Neural cell (in vitro differentiated cells): ENCODE measurements around the gene PPP3R2. TPM values are rescaled to one million over a fixed set of nuclear protein-coding genes. Genes with fewer than 3 reads are reported as not detected.

Experiments
- H2AFZ ChIP-seq: fragments of 200-600, 300-800 bp; sonication (generic), shearing (Covaris generic); 2 replicates; pipeline ENCODE4 v1.6.0; 2014; ENCODE audit warnings: low read depth, mild to moderate bottlenecking, antibody characterized with exemption, low read length, moderate library complexity
- H3F3A ChIP-seq: fragments of 200-600 bp; shearing (Covaris generic); 2 replicates; pipeline ENCODE4 v1.6.1; 2016; ENCODE audit warnings: mild to moderate bottlenecking, moderate library complexity, mixed read lengths, antibody characterized with exemption, low read length; ENCODE audit not compliant: insufficient read depth, poor library complexity, severe bottlenecking
- H3K27ac ChIP-seq: fragments of 200-600, 300-800 bp; sonication (generic), shearing (Covaris generic); 2 replicates; pipeline ENCODE4 v1.5.1; 2014; ENCODE audit warnings: mild to moderate bottlenecking, low read length, moderate library complexity
- H3K27me3 ChIP-seq: fragments of 300-800, 200-600 bp; sonication (generic), shearing (Covaris generic); 2 replicates; pipeline ENCODE4 v1.6.0; 2014; ENCODE audit warnings: mild to moderate bottlenecking, low read depth, low read length, moderate library complexity; ENCODE audit not compliant: insufficient read depth
- H3K36me3 ChIP-seq: fragments of 300-800, 200-600 bp; sonication (generic), shearing (Covaris generic); 2 replicates; pipeline ENCODE4 v1.5.1; 2014; ENCODE audit warnings: mild to moderate bottlenecking, antibody characterized with exemption, low read length, moderate library complexity; ENCODE audit not compliant: insufficient read depth
- H3K4me2 ChIP-seq: fragments of 300-800, 200-600 bp; sonication (generic), shearing (Covaris generic); 2 replicates; pipeline ENCODE4 v1.6.0; 2014; ENCODE audit warnings: mild to moderate bottlenecking, low read length
- H3K4me3 ChIP-seq: fragments of 300-800, 200-600 bp; sonication (generic), shearing (Covaris generic); 2 replicates; pipeline ENCODE4 v1.5.1; 2014; ENCODE audit warnings: mild to moderate bottlenecking, low read length, moderate library complexity
- H3K79me2 ChIP-seq: fragments of 200-600 bp; shearing (Covaris generic); replicated peaks from 2 replicates; pipeline ENCODE4 v1.6.0; 2014; ENCODE audit warnings: mild to moderate bottlenecking, low read length, moderate library complexity; ENCODE audit not compliant: insufficient read depth
- H3K9ac ChIP-seq: fragments of 300-800, 200-600 bp; sonication (generic), shearing (Covaris generic); 2 replicates; pipeline ENCODE4 v1.6.1; 2016; ENCODE audit warnings: mild to moderate bottlenecking, low read length, mixed read lengths
- H3K9me2 ChIP-seq: fragments of 200-600 bp; shearing (Covaris generic); 2 replicates; pipeline ENCODE4 v1.6.1; 2016; ENCODE audit warnings: mild to moderate bottlenecking, low read length, mixed read lengths; ENCODE audit not compliant: insufficient read depth
- H3K9me3 ChIP-seq: fragments of 200-600, 300-800 bp; sonication (generic), shearing (Covaris generic); 2 replicates; pipeline ENCODE4 v1.6.1; 2016; ENCODE audit warnings: mild to moderate bottlenecking, mixed run types, low read length, moderate library complexity, mixed read lengths
- H4K20me1 ChIP-seq: fragments of 200-600 bp; shearing (Covaris generic); 2 replicates; pipeline ENCODE4 v1.6.1; 2016; ENCODE audit warnings: mild to moderate bottlenecking, mixed run types; ENCODE audit not compliant: insufficient read depth
- EP300 ChIP-seq: fragments of 450-650 bp; conservative IDR thresholded peaks from 2 replicates; pipeline ENCODE4 v1.6.1; 2014; ENCODE audit warnings: antibody characterized with exemption, mild to moderate bottlenecking, moderate library complexity; ENCODE audit not compliant: poor library complexity, severe bottlenecking
- EZH2 ChIP-seq: fragments of 200-600, 300-800 bp; shearing (Covaris generic), sonication (generic); IDR thresholded peaks from 2 replicates; pipeline ENCODE4 v1.6.1; 2014; ENCODE audit warnings: antibody characterized with exemption, low read length, borderline replicate concordance, mild to moderate bottlenecking; ENCODE audit not compliant: insufficient read depth, poor library complexity, severe bottlenecking
- MXI1 ChIP-seq: fragments of 450-650 bp; conservative IDR thresholded peaks from 2 replicates; pipeline ENCODE4 v1.6.1; 2014; ENCODE audit warnings: antibody characterized with exemption, mild to moderate bottlenecking; ENCODE audit not compliant: poor library complexity, severe bottlenecking
- POLR2AphosphoS5 ChIP-seq: IDR thresholded peaks from 2 replicates; pipeline ENCODE4 v1.6.1; 2012
- RAD21 ChIP-seq: fragments of 450-650 bp; conservative IDR thresholded peaks from 2 replicates; pipeline ENCODE4 v1.6.1; 2014; ENCODE audit warnings: antibody characterized with exemption, mild to moderate bottlenecking, moderate library complexity
- SMC3 ChIP-seq: fragments of 450-650 bp; conservative IDR thresholded peaks from 2 replicates; pipeline ENCODE4 v1.6.1; 2014; ENCODE audit warnings: antibody characterized with exemption, mild to moderate bottlenecking, moderate library complexity; ENCODE audit not compliant: poor library complexity
- TAF1 ChIP-seq: IDR thresholded peaks from 2 replicates; pipeline ENCODE4 v1.6.1; 2012; ENCODE audit warnings: low read depth
- polyA minus RNA-seq: library from RNA; depleted of rRNA, polyadenylated mRNA; stranded (reverse); fragments of >200 nt; gene quantifications from 2 replicates; pipeline ENCODE4 v1.2.3, GENCODE V29; 2014
- polyA plus RNA-seq: library from polyadenylated mRNA; depleted of rRNA; stranded (reverse); fragments of >200 nt; gene quantifications from 2 replicates; pipeline ENCODE4 v1.2.3, GENCODE V29; 2014
- TF ChIP-seq, protein P1 (sequence below): fragments of 450-650 bp; IDR thresholded peaks from 2 replicates; pipeline ENCODE4 v1.5.1; 2014; ENCODE audit warnings: antibody characterized with exemption, mild to moderate bottlenecking, moderate library complexity; ENCODE audit not compliant: poor library complexity, severe bottlenecking
- TF ChIP-seq, protein P2 (sequence below): IDR thresholded peaks from 2 replicates; pipeline ENCODE4 v1.6.1; 2012; ENCODE audit warnings: borderline replicate concordance

PPP3R2 gene, protein sequence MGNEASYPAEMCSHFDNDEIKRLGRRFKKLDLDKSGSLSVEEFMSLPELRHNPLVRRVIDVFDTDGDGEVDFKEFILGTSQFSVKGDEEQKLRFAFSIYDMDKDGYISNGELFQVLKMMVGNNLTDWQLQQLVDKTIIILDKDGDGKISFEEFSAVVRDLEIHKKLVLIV
- polyA plus RNA-seq = not detected in 2 replicates
- 0.24 TPM in 1 of 2 replicates, not detected in the other for polyA minus RNA-seq

DNA sequence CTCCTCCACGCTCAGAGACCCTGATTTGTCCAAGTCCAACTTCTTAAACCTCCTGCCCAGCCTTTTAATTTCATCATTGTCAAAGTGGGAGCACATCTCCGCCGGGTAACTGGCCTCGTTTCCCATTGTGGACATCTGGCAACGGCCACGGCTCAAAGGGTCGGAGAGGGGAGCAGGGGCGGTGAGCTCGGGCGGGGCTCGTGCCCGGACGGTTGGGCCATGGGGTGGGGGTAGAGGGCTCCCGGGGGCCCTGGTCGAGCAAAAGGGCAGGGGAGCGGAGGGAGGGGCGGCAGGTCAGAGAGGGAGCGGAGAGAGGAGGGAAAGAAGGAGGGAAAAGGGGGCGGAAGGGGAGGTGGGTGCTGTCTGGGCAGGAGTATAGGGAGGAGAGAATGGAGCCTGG is at the start of gene PPP3R2:
Gene PPP3R2, minus strand, starts transcription at position 174 of the 400 bp plus-strand sequence. Its CDS starts 48 bp downstream, at position 126.
- no peak within 1 kb of the TSS for H3K4me3 ChIP-seq
- no peak within 1 kb of the TSS for H2AFZ ChIP-seq
- TF ChIP-seq RAD21 = no peak
- TF ChIP-seq, protein P1, sequence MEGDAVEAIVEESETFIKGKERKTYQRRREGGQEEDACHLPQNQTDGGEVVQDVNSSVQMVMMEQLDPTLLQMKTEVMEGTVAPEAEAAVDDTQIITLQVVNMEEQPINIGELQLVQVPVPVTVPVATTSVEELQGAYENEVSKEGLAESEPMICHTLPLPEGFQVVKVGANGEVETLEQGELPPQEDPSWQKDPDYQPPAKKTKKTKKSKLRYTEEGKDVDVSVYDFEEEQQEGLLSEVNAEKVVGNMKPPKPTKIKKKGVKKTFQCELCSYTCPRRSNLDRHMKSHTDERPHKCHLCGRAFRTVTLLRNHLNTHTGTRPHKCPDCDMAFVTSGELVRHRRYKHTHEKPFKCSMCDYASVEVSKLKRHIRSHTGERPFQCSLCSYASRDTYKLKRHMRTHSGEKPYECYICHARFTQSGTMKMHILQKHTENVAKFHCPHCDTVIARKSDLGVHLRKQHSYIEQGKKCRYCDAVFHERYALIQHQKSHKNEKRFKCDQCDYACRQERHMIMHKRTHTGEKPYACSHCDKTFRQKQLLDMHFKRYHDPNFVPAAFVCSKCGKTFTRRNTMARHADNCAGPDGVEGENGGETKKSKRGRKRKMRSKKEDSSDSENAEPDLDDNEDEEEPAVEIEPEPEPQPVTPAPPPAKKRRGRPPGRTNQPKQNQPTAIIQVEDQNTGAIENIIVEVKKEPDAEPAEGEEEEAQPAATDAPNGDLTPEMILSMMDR = no peak
- no peak for TF ChIP-seq SMC3
- TF ChIP-seq POLR2AphosphoS5 = no peak
- no peak for TF ChIP-seq MXI1
- TF ChIP-seq TAF1 = no peak
- TF ChIP-seq, protein P2, sequence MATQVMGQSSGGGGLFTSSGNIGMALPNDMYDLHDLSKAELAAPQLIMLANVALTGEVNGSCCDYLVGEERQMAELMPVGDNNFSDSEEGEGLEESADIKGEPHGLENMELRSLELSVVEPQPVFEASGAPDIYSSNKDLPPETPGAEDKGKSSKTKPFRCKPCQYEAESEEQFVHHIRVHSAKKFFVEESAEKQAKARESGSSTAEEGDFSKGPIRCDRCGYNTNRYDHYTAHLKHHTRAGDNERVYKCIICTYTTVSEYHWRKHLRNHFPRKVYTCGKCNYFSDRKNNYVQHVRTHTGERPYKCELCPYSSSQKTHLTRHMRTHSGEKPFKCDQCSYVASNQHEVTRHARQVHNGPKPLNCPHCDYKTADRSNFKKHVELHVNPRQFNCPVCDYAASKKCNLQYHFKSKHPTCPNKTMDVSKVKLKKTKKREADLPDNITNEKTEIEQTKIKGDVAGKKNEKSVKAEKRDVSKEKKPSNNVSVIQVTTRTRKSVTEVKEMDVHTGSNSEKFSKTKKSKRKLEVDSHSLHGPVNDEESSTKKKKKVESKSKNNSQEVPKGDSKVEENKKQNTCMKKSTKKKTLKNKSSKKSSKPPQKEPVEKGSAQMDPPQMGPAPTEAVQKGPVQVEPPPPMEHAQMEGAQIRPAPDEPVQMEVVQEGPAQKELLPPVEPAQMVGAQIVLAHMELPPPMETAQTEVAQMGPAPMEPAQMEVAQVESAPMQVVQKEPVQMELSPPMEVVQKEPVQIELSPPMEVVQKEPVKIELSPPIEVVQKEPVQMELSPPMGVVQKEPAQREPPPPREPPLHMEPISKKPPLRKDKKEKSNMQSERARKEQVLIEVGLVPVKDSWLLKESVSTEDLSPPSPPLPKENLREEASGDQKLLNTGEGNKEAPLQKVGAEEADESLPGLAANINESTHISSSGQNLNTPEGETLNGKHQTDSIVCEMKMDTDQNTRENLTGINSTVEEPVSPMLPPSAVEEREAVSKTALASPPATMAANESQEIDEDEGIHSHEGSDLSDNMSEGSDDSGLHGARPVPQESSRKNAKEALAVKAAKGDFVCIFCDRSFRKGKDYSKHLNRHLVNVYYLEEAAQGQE = no peak
- TF ChIP-seq EZH2 = no peak
- no peak for TF ChIP-seq EP300
- no peaks in the 10 kb centered on the region for H3K79me2 ChIP-seq
- H3K4me2 ChIP-seq = no peak within 1 kb of the TSS
- no peaks in the 10 kb centered on the region for H3K36me3 ChIP-seq
- no peak within 1 kb of the TSS for H3K27ac ChIP-seq
- no peaks in the 10 kb centered on the region for H3K9me2 ChIP-seq
- no peaks in the 10 kb centered on the region for H3K9me3 ChIP-seq
- H3K27me3 ChIP-seq = no peaks in the 10 kb centered on the region
- no peak within 1 kb of the TSS for H3K9ac ChIP-seq
- no peaks in the 10 kb centered on the region for H4K20me1 ChIP-seq
- H3F3A ChIP-seq = no peaks in the 10 kb centered on the region

DNA sequence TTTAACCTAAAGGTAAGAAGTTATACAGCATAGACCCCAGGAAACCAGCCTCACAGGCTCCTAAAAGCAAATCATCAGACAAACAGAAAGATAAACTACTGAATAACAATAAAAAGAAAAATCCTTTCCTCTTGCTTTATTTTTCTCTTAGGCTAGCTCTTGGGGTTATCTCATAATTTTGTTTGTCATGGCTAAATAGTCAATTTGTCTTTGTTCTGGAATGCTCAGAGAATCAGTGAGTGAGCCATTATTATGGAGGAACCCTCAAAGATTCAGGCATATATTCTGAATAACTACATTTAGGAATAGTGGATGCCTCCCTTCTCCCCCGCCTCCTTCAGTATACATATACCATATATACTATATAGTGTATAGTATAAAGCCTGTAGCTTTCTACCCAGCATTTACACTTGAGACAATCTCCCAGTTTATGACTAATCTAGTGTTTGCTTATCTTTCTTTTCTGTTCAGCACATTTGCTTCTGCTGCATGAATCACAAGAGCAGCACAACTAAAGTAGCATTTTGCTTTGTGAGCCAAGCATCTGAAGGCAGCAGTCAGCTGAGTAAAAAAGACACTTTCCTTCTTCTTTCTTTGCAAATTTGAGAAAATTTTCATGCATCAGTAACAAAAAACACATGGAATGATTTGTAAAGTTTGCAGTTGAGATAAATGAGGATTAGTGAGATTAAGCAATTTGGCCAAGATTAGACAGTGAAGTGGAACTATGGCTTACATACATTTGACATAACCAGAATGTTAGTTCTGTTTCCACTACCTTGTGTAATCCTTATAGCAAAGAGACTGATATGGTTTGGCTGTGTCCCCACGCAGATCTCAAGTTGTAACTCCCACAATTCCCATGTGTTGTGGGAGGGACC is 45.3 kb upstream of the PPP3R2 start:
- Histone ChIP-seq H3K4me2 (no peak overlapping the region), H4K20me1 (no peaks in the 10 kb centered on the region), H3K9me2 (no peaks in the 10 kb centered on the region), H3K27ac (no peak overlapping the region), H3K4me3 (no peak overlapping the region), H3K9me3 (peaks cover 3% of the 10 kb centered on the region), H3K79me2 (no peaks in the 10 kb centered on the region), H3K36me3 (no peaks in the 10 kb centered on the region), H3K27me3 (no peaks in the 10 kb centered on the region), H2AFZ (no peak overlapping the region), H3K9ac (no peak overlapping the region), H3F3A (no peaks in the 10 kb centered on the region)
- TF ChIP-seq SMC3 (no peak), EZH2 (no peak), EP300 (no peak), MXI1 (no peak), RAD21 (no peak), POLR2AphosphoS5 (no peak), TAF1 (no peak)
- TF ChIP-seq, protein P2 = no peak
- TF ChIP-seq, protein P1 = no peak
